SK-N-SH treated with all-trans-retinoic acid at 6 μM for 48 hours (cell line): ENCODE data around the gene SP3.
A peak's percentile ranks its signal among the peaks of the same experiment; 100 is the strongest.

ENCODE experiments used
- ATAC-seq: fragments of 200-7000 bp; cut with Tn5 transposase; 3 replicates; pipeline ENCODE4 v1.9.1; 2020; ENCODE audit warnings: mild to moderate bottlenecking, moderate library complexity
- ARNTL ChIP-seq: fragments of 450-650 bp; formaldehyde crosslinking; IDR thresholded peaks from 2 replicates; pipeline ENCODE4 v1.5.0; 2020; ENCODE audit warnings: low read depth, mild to moderate bottlenecking, moderate library complexity, borderline replicate concordance
- CREB5 ChIP-seq: fragments of 250-450 bp; sonication (Bioruptor Pico); IDR thresholded peaks from 2 replicates; pipeline ENCODE4 v1.5.1; 2020; ENCODE audit warnings: low read depth, mild to moderate bottlenecking, moderate library complexity
- ESRRG ChIP-seq: fragments of 250-450 bp; sonication (Bioruptor Pico); IDR thresholded peaks from 2 replicates; pipeline ENCODE4 v1.6.1; 2021; ENCODE audit warnings: mild to moderate bottlenecking
- GLIS3 ChIP-seq: fragments of 250-450 bp; sonication (Bioruptor Pico); IDR thresholded peaks from 2 replicates; pipeline ENCODE4 v1.5.0; 2020; ENCODE audit warnings: mild to moderate bottlenecking, moderate library complexity
- ISL1 ChIP-seq: fragments of 250-450 bp; sonication (Bioruptor Pico); IDR thresholded peaks from 2 replicates; pipeline ENCODE4 v2.1.2; 2022; ENCODE audit warnings: mild to moderate bottlenecking, moderate library complexity
- OSR1 ChIP-seq: fragments of 250-450 bp; sonication (Bioruptor Pico); IDR thresholded peaks from 2 replicates; pipeline ENCODE4 v1.8.0; 2022; ENCODE audit warnings: moderate library complexity, mild to moderate bottlenecking, inconsistent platforms
- PATZ1 ChIP-seq: fragments of 250-450 bp; sonication (Bioruptor Pico); IDR thresholded peaks from 2 replicates; pipeline ENCODE4 v1.8.0; 2020; ENCODE audit warnings: mild to moderate bottlenecking, moderate library complexity, borderline replicate concordance
- POU6F1 ChIP-seq: fragments of 250-450 bp; sonication (Bioruptor Pico); IDR thresholded peaks from 2 replicates; pipeline ENCODE4 v1.8.0; 2021; ENCODE audit warnings: low read depth, mild to moderate bottlenecking, moderate library complexity, borderline replicate concordance
- SNAI2 ChIP-seq: fragments of 250-450 bp; sonication (Bioruptor Pico); IDR thresholded peaks from 2 replicates; pipeline ENCODE4 v1.5.0; 2020; ENCODE audit warnings: mild to moderate bottlenecking, moderate library complexity
- TCF4 ChIP-seq: fragments of 250-450 bp; sonication (Bioruptor Pico); IDR thresholded peaks from 2 replicates; pipeline ENCODE4 v1.8.0; 2021; ENCODE audit warnings: mild to moderate bottlenecking, moderate library complexity, borderline replicate concordance
- TOX ChIP-seq: fragments of 250-450 bp; sonication (Bioruptor Pico); IDR thresholded peaks from 2 replicates; pipeline ENCODE4 v1.8.0; 2021; ENCODE audit warnings: mild to moderate bottlenecking, moderate library complexity, borderline replicate concordance
- TSHZ2 ChIP-seq: fragments of 250-450 bp; sonication (Bioruptor Pico); IDR thresholded peaks from 2 replicates; pipeline ENCODE4 v1.5.0; 2020; ENCODE audit warnings: mild to moderate bottlenecking, moderate library complexity
- ZC3H10 ChIP-seq: fragments of 250-450 bp; sonication (Bioruptor Pico); IDR thresholded peaks from 2 replicates; pipeline ENCODE4 v1.5.1; 2021; ENCODE audit warnings: mild to moderate bottlenecking, moderate library complexity
- ZFP3 ChIP-seq: fragments of 250-450 bp; sonication (Bioruptor Pico); IDR thresholded peaks from 2 replicates; pipeline ENCODE4 v1.5.0; 2020; ENCODE audit warnings: mild to moderate bottlenecking, moderate library complexity
- ZNF565 ChIP-seq: fragments of 450-650 bp; formaldehyde crosslinking; conservative IDR thresholded peaks from 2 replicates; pipeline ENCODE4 v1.5.0; 2020; ENCODE audit warnings: low read depth, mild to moderate bottlenecking, moderate library complexity
- ZNF70 ChIP-seq: fragments of 450-650 bp; formaldehyde crosslinking; IDR thresholded peaks from 2 replicates; pipeline ENCODE4 v1.5.0; 2020; ENCODE audit warnings: mild to moderate bottlenecking, moderate library complexity
- ZNF8 ChIP-seq: fragments of 450-650 bp; formaldehyde crosslinking; IDR thresholded peaks from 2 replicates; pipeline ENCODE4 v1.5.0; 2020; ENCODE audit warnings: mild to moderate bottlenecking, moderate library complexity

SP3 gene

GRCh38 chr2:173991856-173992588 lies 26.8 kb upstream of the SP3 start:
- ATAC-seq: no peak; the same call in 2 of the 3 replicates
- TF ChIP-seq ZNF8 (CRISPR knock-in tag) (no peak), ZNF565 (CRISPR knock-in tag) (no peak), TCF4 (CRISPR knock-in tag) (no peak)

GRCh38 chr2:173990970-173991819 lies 26.0 kb upstream of the SP3 start:
- peak; percentile 85 for ATAC-seq
- no peak for TF ChIP-seq ZC3H10 (CRISPR knock-in tag)
- TF ChIP-seq TOX (CRISPR knock-in tag): no peak
- TF ChIP-seq ARNTL: no peak
- no peak for TF ChIP-seq OSR1 (CRISPR knock-in tag)
- no peak for TF ChIP-seq ESRRG
- TF ChIP-seq, all 23 proteins: peak for 0

GRCh38 chr2:173990245-173990644 lies 25.1 kb upstream of the SP3 start:
- no peak for ATAC-seq
- TF ChIP-seq ZNF8 (CRISPR knock-in tag) (no peak), ISL1 (CRISPR knock-in tag) (no peak), POU6F1 (CRISPR knock-in tag) (no peak), CREB5 (no peak), OSR1 (CRISPR knock-in tag) (no peak), TCF4 (CRISPR knock-in tag) (no peak), ESRRG (no peak), ZNF565 (CRISPR knock-in tag) (no peak), PATZ1 (CRISPR knock-in tag) (no peak), SNAI2 (CRISPR knock-in tag) (no peak), GLIS3 (CRISPR knock-in tag) (no peak), ZC3H10 (CRISPR knock-in tag) (no peak), TSHZ2 (CRISPR knock-in tag) (no peak)

GRCh38 chr2:173989884-173990215 lies 24.7 kb upstream of the SP3 start:
- no peak for TF ChIP-seq ZNF8 (CRISPR knock-in tag)
- TF ChIP-seq GLIS3 (CRISPR knock-in tag): no peak
- TF ChIP-seq ZFP3 (CRISPR knock-in tag): no peak
- TF ChIP-seq ZNF70 (CRISPR knock-in tag): no peak
- TF ChIP-seq TSHZ2 (CRISPR knock-in tag): no peak
- ATAC-seq: no peak
